BLaER1 treated with 17β-estradiol and CSF1 and Interleukin-3, amounts not matched to agents 10 nM and 100 nM (cell line): ENCODE measurements around the gene ADH1A.

Source experiments
- H3K27ac ChIP-seq, 11 experiments: shearing (Covaris generic); formaldehyde crosslinking; 2 replicates each; pipeline ENCODE4 v1.8.1; 2022
- H3K27me3 ChIP-seq, 11 experiments: shearing (Covaris generic); formaldehyde crosslinking; 2 replicates each; pipeline ENCODE4 v1.8.1; 2022
- H3K36me3 ChIP-seq, 11 experiments: shearing (Covaris generic); formaldehyde crosslinking; 2 replicates each; pipeline ENCODE4 v1.8.1; 2022
- H3K4me1 ChIP-seq, 10 experiments: shearing (Covaris generic); formaldehyde crosslinking; 2 replicates each; pipeline ENCODE4 v1.8.1; 2022
- H3K4me2 ChIP-seq, 11 experiments: shearing (Covaris generic); formaldehyde crosslinking; 2 replicates each; pipeline ENCODE4 v1.8.1; 2022
- H3K4me3 ChIP-seq, 10 experiments: shearing (Covaris generic); formaldehyde crosslinking; 2 replicates each; pipeline ENCODE4 v1.8.1; 2022
- H3K9ac ChIP-seq, 11 experiments: shearing (Covaris generic); formaldehyde crosslinking; 2 replicates each; pipeline ENCODE4 v1.8.1; 2022
- H3K9me3 ChIP-seq, 11 experiments: shearing (Covaris generic); formaldehyde crosslinking; replicated peaks in 1 of 11; 2 replicates each; pipeline ENCODE4 v1.8.1; 2022
- H4K20me1 ChIP-seq, 11 experiments: shearing (Covaris generic); formaldehyde crosslinking; 2 replicates each; pipeline ENCODE4 v1.8.1; 2022
- Cebpa-rat ChIP-seq, 11 experiments: shearing (Covaris generic); IDR thresholded peaks; 2 replicates each; pipeline ENCODE4 v1.8.1; 2022

Gene ADH1A

DNA sequence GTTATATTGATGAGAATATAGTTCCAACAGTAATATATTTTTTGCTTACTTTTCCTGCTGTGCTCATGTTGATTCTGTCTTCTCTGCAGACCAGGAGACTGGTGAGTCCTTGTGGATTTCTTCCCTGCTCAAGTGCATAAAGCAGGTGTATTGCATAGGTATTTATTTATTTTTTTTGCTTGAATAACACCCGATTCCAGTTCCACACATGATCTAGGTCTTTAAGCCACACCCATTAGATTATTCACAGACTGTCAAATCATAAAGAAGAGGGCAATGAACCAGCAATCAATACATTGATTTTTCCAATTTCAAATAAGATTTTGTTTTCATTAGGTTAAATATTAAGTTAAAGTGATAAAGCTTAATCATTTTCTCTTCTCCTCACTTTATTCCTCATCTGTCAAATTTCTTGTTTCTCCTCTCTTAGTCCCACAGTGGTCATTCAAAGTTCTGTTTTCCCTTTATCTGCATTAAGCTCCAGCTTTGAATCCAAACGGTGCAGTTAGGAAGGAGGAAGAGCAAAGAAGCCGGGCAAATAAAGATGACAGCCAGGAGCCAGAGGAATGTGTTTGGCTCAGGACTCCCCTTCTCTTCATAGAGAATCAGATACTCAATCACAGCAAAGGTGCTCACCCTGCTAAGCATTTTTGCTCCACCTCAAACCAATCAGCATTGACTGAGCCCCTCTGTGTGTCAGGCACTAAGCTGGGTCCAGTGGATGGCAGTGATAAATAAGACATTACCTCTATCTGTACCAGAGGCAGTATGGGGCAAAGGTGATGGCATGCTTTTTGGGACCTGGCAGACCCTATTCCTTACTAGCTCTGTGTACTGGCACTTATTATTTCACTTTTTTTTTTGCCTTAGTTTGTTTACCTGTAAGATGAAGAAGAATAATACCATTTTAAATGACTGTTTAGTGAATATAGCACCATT lies at the start of gene ADH1A:
Gene ADH1A (minus strand): TSS at position 138 of the 939 bp plus-strand sequence. CDS start 71 bp downstream, at position 67.
- Histone ChIP-seq H3K27me3 (no peaks in the 10 kb centered on the region), H3K9me3 (peaks cover 0 to 11% (median 4%) of the 10 kb centered on the region in 11 experiments; a peak in 4 of 22 replicates), H3K9ac (no peak within 1 kb of the TSS), H3K4me1 (no peaks in the 10 kb centered on the region), H3K4me2 (no peak within 1 kb of the TSS), H4K20me1 (no peaks in the 10 kb centered on the region), H3K4me3 (no peak within 1 kb of the TSS), H3K36me3 (no peaks in the 10 kb centered on the region), H3K27ac (no peak within 1 kb of the TSS)
- TF ChIP-seq Cebpa-rat (IDR thresholded peaks at IDR 0.05): no peak

GRCh38 chr4:99339172-99339571 lies 48.4 kb upstream of the ADH1A start:
- Histone ChIP-seq H3K4me1 (no peaks in the 10 kb centered on the region), H3K9me3 (no peaks in the 10 kb centered on the region), H4K20me1 (no peaks in the 10 kb centered on the region), H3K27ac (no peak overlapping the region), H3K9ac (no peak overlapping the region), H3K4me3 (no peak overlapping the region), H3K27me3 (no peaks in the 10 kb centered on the region), H3K36me3 (no peaks in the 10 kb centered on the region), H3K4me2 (no peak overlapping the region)
- TF ChIP-seq Cebpa-rat (IDR thresholded peaks at IDR 0.05): no peak

- Histone ChIP-seq H3K27ac (no peak overlapping the region), H4K20me1 (no peaks in the 10 kb centered on the region), H3K36me3 (no peaks in the 10 kb centered on the region), H3K4me3 (no peak overlapping the region), H3K4me2 (no peak overlapping the region), H3K9ac (no peak overlapping the region), H3K4me1 (no peaks in the 10 kb centered on the region), H3K27me3 (no peaks in the 10 kb centered on the region), H3K9me3 (no peaks in the 10 kb centered on the region)
- TF ChIP-seq Cebpa-rat (IDR thresholded peaks at IDR 0.05): no peak
Observed at GRCh38 chr4:99336553-99336952, 45.8 kb upstream of the ADH1A start.

GRCh38 chr4:99334880-99335279 lies 44.1 kb upstream of the ADH1A start:
- Histone ChIP-seq H3K4me1 (no peaks in the 10 kb centered on the region), H3K9ac (no peak overlapping the region), H4K20me1 (no peaks in the 10 kb centered on the region), H3K27ac (no peak overlapping the region), H3K4me2 (no peak overlapping the region), H3K27me3 (no peaks in the 10 kb centered on the region), H3K4me3 (no peak overlapping the region), H3K9me3 (no peaks in the 10 kb centered on the region), H3K36me3 (no peaks in the 10 kb centered on the region)
- TF ChIP-seq Cebpa-rat (IDR thresholded peaks at IDR 0.05): no peak

GRCh38 chr4:99330648-99331047 lies 39.9 kb upstream of the ADH1A start:
- Histone ChIP-seq H3K9ac (no peak overlapping the region), H3K9me3 (peaks cover 0 to 10% (median 5%) of the 10 kb centered on the region in 11 experiments; a peak in 9 of 22 replicates), H3K4me1 (no peaks in the 10 kb centered on the region), H3K36me3 (no peaks in the 10 kb centered on the region), H3K4me3 (no peak overlapping the region), H3K4me2 (no peak overlapping the region), H3K27ac (no peak overlapping the region), H3K27me3 (no peaks in the 10 kb centered on the region), H4K20me1 (no peaks in the 10 kb centered on the region)
- TF ChIP-seq Cebpa-rat (IDR thresholded peaks at IDR 0.05): no peak

- Histone ChIP-seq H3K4me3 (no peak overlapping the region), H3K4me2 (no peak overlapping the region), H3K4me1 (no peaks in the 10 kb centered on the region), H3K36me3 (no peaks in the 10 kb centered on the region), H3K27me3 (no peaks in the 10 kb centered on the region), H4K20me1 (no peaks in the 10 kb centered on the region), H3K9me3 (peaks cover 0 to 10% (median 5%) of the 10 kb centered on the region in 11 experiments; a peak in 9 of 22 replicates), H3K9ac (no peak overlapping the region), H3K27ac (no peak overlapping the region)
- TF ChIP-seq Cebpa-rat (IDR thresholded peaks at IDR 0.05): no peak
Observed at GRCh38 chr4:99329876-99330275, 39.1 kb upstream of the ADH1A start.

GRCh38 chr4:99324979-99325378 lies 34.2 kb upstream of the ADH1A start:
- Histone ChIP-seq H3K4me1 (no peaks in the 10 kb centered on the region), H3K4me2 (no peak overlapping the region), H3K9me3 (peaks cover 0 to 10% (median 5%) of the 10 kb centered on the region in 11 experiments; a peak in 9 of 22 replicates), H3K4me3 (no peak overlapping the region), H3K27me3 (no peaks in the 10 kb centered on the region), H4K20me1 (no peaks in the 10 kb centered on the region), H3K27ac (no peak overlapping the region), H3K9ac (no peak overlapping the region), H3K36me3 (no peaks in the 10 kb centered on the region)
- TF ChIP-seq Cebpa-rat (IDR thresholded peaks at IDR 0.05): no peak

GRCh38 chr4:99324361-99324760 lies 33.6 kb upstream of the ADH1A start:
- Histone ChIP-seq H3K4me2 (no peak overlapping the region), H3K4me1 (no peaks in the 10 kb centered on the region), H3K27me3 (no peaks in the 10 kb centered on the region), H3K27ac (no peak overlapping the region), H3K9me3 (peaks cover 0 to 10% (median 5%) of the 10 kb centered on the region in 11 experiments; a peak in 9 of 22 replicates), H3K9ac (no peak overlapping the region), H4K20me1 (no peaks in the 10 kb centered on the region), H3K36me3 (no peaks in the 10 kb centered on the region), H3K4me3 (no peak overlapping the region)
- TF ChIP-seq Cebpa-rat (IDR thresholded peaks at IDR 0.05): no peak

DNA sequence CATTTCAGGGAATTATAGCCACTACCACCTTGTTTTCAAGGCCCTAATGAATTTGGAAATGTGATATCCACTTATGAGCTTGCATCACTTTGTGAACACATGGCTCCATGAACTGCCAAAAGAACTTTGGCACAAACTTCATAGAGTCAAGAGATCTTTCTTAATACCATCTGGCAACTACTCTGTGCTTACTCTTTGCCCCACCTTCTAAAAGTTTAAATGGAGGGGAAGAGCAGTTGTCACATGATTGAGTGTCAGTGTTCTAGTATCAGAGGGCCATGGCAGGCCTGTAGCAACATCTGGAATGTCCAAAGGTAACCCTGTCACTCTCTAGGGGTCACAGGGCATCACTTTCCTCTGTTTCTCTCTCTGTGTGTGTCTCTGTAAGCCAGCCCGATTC lies 33.0 kb upstream of the ADH1A start:
- Histone ChIP-seq H3K4me1 (no peaks in the 10 kb centered on the region), H4K20me1 (no peaks in the 10 kb centered on the region), H3K36me3 (no peaks in the 10 kb centered on the region), H3K9me3 (peaks cover 0 to 10% (median 5%) of the 10 kb centered on the region in 11 experiments; a peak in 9 of 22 replicates), H3K9ac (no peak overlapping the region), H3K4me3 (no peak overlapping the region), H3K27ac (no peak overlapping the region), H3K27me3 (no peaks in the 10 kb centered on the region), H3K4me2 (no peak overlapping the region)
- no peak for TF ChIP-seq Cebpa-rat (IDR thresholded peaks at IDR 0.05)
